DMS53 (cell line): ENCODE measurements around the gene SQSTM1.

Experiments used
- DNase-seq: peaks from one replicate; lab custom pipeline; 2025; lab: John Stamatoyannopoulos, UW

The SQSTM1 gene

DNA sequence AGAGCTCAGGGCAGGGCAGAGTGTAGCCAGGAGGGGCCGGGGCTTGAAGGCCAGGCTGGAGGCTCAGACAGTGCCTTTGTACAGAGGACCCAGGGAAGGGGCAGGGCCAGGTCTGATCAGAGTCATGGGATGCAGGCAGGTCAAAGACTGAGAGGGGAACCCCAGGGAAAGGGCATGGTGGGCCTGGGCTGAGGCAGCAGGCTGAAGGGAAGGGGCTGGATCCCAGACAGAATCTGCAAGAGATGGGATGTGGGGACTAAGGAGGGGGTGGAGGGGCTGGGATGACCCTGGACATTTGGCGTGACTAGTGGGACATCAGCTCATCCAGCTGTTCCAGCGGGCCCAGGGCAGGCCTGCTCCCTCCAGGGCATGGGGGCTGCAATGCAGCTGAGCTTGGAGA, 53.4 kb downstream of the SQSTM1 start:
- DNase-seq = no peak

DNA sequence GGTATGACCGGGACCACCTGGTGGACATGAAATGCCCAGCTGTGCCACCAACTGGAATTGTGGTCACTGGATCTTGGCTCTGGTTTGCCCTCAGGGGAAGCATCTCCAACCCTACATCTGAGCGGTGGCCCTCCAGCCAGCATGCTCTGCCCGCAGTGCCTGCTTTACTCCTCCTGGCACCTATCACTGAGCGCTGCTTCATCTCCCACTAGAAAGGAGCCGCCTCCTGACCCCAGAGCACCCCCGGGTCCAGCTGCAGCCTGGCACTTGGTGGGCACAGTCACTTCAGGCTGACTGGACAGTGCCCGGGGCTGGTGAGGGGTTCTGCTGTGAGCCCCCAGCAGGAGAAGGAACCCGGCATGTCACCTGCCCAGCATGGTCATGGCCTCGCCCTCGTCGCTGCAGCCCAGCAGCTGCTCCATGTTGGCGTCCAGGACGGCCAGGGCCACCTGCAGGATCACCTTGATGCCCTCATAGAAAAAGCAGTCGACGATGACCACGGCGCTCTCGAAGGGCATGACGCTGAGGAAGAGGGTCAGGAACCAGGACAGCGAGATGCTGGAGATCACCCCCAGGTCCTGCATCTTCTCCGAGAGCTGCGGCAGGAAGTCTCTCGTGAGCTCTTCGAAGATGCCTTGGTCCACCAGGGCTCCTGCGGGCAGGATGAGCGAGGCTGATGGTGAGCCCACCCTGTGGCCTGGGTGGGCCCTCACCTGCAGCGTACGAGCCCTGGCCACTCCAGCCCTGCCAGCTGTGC, 54.0 kb downstream of the SQSTM1 start:
- no peak for DNase-seq

- DNase-seq = no peak
These were observed 55.3 kb downstream of the SQSTM1 start for GRCh38 chr5:179875741-179876609.

GRCh38 chr5:179876610-179876952, 55.9 kb downstream of the SQSTM1 start:
- no peak for DNase-seq

DNA sequence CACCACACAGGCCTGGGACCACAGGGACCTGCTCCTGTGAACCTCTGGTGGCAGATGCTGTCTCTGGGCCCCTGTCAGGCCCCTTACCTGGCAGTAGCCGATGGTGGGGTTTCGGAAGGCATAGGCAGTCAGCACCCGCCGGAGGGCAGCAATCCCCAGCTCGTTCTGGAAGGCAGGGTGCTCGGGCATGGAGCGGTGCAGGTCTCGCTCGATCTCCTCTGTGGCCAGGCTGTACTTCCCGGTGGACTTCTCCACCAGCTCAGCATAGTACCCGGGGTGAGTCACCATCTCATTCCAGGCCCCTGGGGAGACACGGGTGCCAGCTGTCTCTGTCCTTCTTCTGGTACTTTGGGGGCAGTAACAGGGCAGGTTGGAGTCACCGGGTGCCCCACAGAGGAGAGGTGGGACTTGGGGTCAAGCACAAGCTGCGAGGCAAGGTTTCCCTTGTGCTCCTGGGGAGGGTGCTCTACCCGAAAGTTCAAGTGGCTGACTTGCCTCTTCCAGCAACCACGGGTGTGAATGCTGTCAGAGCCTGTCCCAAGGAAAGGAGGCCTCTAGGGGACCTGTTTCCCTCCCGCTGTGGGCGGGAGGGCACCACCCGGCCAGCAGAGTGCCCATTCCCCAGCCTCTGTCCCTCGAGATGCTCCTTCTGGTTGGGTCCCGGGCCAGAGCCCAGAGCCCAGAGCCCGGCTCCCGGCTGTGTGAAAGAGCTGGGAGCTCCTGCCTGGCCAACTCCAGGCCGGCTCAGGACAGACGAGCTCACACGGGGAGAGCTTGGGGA, 57.7 kb downstream of the SQSTM1 start:
- no peak for DNase-seq

DNA sequence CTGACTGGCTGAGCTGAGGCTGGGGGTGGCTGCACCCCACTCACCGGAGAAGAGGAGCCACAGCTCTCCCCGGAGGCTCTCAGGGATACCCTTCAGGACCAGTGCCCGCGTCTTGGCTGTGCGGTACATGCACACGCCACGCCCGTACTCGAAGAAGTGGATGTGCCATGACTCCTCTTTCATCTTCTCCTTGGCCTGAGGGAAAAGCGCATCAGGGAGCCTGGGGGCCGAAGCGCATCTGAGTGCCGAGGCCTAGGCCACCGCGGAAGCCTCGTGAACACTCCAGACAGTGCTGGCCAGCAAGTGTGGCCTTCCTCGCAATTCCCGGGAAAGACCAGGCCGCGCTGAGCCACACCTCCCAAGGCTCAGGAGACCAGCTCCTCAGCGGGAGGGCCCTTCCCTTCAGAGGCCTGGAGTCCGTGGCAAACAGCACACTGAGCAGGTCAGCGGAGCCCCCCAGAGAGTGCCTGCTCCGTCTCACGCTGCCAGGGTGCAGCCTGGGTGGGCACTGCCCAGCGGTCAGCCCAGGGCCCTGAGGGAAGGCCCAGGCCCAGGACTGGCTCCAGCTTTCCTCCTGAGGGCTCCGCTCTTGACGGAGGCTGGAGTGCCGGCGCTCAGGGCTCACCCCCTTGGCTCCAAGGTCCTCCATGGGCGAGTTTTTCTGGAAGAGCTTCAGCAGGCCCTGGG, 58.4 kb downstream of the SQSTM1 start:
- DNase-seq = no peak

DNA sequence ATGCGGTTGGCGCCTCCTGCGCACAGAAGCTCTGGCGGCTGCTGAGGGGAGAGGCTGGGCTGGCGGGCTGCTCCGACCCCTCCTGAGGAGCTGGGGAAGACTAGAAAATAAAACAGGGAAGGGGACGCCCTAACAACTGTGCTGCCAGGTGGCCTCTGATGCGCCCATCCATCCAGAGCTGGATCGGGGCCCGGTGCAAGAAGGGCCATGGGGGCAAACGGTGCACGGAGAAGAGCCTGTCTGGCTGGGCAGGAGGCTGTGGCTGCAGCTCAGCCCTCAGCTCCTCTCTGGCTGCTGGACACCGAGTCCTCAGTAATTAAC, 58.9 kb downstream of the SQSTM1 start:
- DNase-seq = no peak

DNA sequence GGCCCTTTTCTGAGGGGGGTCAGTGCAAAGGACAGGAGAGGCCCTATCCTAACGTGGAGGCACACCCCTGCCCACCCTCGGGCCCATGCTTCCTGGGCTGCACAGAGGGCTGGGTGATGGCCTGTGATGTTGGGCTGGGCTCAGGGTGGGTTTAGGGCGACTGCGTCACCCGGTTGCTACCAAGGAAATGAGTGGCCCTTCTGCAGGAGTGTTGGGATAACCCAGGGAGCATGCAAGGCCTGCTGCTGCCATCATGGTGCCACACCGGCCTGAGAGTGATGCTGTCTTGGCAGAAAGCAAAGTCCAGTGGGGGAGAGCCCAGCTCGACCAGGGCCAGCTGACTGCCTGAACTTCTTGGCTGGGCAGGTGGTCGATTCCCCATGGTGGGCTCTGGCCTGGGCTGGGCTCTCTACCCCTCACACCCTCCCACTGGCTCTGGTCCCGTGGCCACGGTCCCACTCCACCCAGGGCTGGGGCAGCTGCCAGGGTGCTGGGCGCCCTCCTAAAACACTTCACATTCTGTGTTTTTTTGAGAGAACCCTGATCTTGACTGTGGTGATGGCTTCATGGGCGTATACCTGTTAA, 59.5 kb downstream of the SQSTM1 start:
- no peak for DNase-seq

GRCh38 chr5:179880848-179881590, 60.3 kb downstream of the SQSTM1 start:
- DNase-seq = no peak

DNA sequence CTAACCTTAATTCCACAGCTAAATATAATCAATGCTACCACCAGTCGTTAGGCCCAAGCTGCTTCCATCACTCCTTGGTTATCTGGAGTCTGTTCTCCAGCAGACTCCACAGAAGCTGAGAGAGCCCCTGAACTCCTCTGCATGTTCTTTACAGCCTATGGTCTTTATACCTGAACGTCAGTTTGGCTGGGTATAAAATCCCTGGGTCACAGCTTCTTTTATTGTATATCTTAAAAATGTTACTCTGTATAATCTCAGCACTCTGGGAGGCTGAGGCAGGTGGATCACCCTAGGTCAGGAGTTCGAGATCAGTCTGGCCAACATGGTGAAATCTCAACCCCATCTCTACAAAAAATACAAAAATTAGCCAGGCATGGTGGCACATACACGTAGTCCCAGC, 61.6 kb downstream of the SQSTM1 start:
- DNase-seq = no peak

DNA sequence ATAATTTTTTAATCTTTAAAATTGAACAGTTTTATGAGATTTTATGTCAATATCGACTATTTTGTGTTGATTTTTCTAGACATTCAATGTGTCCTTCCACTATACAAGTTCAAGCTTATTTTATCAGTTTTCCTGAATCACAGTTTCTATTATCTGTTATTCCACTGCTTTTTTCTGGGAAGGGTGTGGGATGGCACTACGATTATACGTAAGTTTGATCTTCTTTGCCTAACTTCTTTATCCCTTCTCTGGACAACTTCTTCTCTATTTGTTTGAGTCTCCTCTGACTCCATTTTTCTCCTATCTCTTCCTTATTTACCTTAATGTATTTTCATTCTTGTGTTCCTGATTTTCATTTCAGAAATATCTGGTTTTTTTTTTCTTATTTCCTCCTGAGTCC, 62.5 kb downstream of the SQSTM1 start:
- no peak for DNase-seq

GRCh38 chr5:179885491-179886090, 64.9 kb downstream of the SQSTM1 start:
- no peak for DNase-seq

GRCh38 chr5:179886190-179886911, 65.6 kb downstream of the SQSTM1 start:
- no peak for DNase-seq

GRCh38 chr5:179887095-179887494, 66.4 kb downstream of the SQSTM1 start:
- DNase-seq = no peak
